IPS-18c (cell line): ENCODE data around the gene SHKBP1.

Source experiments
- H3K4me3 ChIP-seq: 2 replicates; pipeline ENCODE4 v1.7.0; 2013; ENCODE audit warnings: low read depth, mild to moderate bottlenecking, low read length, moderate library complexity; ENCODE audit not compliant: insufficient read depth
- H3K9me3 ChIP-seq: one replicate; pipeline ENCODE4 v1.6.1; 2013; ENCODE audit warnings: mild to moderate bottlenecking, low read length, moderate library complexity; ENCODE audit not compliant: control insufficient read depth, insufficient read depth

SHKBP1 gene

GRCh38 chr19:40633207-40633606 is 56.5 kb downstream of the SHKBP1 start:
- Histone ChIP-seq H3K4me3 (no peak overlapping the region), H3K9me3 (no peaks in the 10 kb centered on the region)

- H3K9me3 ChIP-seq, result no peaks in the 10 kb centered on the region
- H3K4me3 ChIP-seq, result no peak overlapping the region
Observed at GRCh38 chr19:40638327-40638726, 61.7 kb downstream of the SHKBP1 start.

DNA sequence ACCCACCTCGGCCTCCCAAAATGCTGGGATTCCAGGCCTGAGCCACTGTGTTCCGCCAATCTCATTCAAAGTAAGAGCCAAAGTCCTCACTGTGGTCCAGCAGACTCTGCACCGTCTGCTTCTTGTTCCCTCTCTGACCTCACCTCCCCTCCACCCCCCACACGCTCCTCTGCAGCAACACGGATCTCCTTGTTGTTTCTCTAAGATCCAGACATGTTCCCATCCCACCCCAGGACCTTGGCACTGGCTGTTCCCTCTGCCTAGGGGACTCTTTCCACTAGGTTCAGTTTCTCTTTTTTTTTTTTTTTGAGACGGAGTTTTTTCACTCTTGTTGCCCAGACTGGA is 62.9 kb downstream of the SHKBP1 start:
- no peak overlapping the region for H3K4me3 ChIP-seq
- H3K9me3 ChIP-seq, result no peaks in the 10 kb centered on the region

DNA sequence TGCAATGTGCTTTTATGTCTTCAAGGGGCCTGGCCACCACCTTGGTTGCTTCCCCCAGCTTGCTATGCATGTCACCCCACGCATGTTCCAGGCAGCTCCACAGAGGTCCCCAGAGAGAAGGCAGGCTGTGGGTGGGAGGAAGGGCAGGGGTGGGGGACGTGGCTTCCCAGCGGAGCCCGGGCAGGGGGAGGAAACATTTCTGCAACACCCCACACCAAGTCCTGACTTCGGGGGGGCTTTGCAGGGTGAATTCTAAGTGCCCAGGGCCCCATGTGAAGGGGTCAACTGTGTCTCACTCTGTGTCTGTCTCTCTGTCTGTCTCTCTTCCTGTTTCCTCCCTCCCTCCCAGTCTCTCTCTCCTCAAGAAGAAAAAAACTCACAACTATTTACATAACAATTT is 64.1 kb downstream of the SHKBP1 start:
- H3K9me3 ChIP-seq, result no peaks in the 10 kb centered on the region
- no peak overlapping the region for H3K4me3 ChIP-seq
